HG02763 (cell line): ENCODE data around the gene SLC23A3.

Experiments used
- ATAC-seq: cut with Tn5 transposase; IDR thresholded peaks from one replicate; pipeline ENCODE4 v1.9.1; 2021; ENCODE audit warnings: mild to moderate bottlenecking, moderate library complexity; ENCODE audit not compliant: unreplicated experiment

SLC23A3 gene, protein sequence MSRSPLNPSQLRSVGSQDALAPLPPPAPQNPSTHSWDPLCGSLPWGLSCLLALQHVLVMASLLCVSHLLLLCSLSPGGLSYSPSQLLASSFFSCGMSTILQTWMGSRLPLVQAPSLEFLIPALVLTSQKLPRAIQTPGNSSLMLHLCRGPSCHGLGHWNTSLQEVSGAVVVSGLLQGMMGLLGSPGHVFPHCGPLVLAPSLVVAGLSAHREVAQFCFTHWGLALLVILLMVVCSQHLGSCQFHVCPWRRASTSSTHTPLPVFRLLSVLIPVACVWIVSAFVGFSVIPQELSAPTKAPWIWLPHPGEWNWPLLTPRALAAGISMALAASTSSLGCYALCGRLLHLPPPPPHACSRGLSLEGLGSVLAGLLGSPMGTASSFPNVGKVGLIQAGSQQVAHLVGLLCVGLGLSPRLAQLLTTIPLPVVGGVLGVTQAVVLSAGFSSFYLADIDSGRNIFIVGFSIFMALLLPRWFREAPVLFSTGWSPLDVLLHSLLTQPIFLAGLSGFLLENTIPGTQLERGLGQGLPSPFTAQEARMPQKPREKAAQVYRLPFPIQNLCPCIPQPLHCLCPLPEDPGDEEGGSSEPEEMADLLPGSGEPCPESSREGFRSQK

DNA sequence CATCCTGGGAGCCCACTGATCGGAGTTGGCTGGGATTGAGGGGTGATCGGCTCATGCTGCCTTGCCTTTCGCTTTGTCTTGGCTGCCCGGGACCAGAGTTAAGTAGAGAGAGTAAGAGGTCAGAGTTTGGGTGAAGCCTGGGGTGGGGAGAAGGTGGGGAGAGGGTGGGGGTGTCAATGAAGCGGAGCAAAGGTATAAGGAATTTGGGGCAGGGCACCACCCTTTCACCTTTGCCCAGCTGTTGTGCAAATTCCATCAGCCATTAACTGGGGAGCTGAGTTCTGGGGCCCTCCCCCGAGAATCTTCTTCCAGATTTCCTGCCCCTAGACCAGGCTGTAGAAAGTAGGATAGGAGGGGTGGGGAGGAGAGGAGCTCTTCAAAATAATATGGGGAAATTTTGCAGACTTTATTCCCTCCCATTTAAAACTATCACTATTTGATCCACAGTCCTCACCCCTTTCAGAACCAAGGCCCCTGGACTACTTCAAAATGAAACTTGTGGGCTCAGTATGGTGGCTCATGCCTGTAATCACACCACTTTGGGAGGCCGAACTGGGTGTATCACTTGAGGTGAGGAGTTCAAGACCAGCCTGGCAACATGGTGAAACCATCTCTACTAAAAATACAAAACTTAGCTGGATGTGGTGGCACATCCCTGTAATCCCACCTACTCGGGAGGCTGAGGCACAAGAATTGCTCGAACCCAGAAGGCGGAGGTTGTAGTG lies at the start of gene SLC23A3:
Gene SLC23A3, minus strand, starts transcription at position 100 of the 725 bp plus-strand sequence. Its CDS starts 45 bp downstream, at position 55.
- ATAC-seq, result no peak

DNA sequence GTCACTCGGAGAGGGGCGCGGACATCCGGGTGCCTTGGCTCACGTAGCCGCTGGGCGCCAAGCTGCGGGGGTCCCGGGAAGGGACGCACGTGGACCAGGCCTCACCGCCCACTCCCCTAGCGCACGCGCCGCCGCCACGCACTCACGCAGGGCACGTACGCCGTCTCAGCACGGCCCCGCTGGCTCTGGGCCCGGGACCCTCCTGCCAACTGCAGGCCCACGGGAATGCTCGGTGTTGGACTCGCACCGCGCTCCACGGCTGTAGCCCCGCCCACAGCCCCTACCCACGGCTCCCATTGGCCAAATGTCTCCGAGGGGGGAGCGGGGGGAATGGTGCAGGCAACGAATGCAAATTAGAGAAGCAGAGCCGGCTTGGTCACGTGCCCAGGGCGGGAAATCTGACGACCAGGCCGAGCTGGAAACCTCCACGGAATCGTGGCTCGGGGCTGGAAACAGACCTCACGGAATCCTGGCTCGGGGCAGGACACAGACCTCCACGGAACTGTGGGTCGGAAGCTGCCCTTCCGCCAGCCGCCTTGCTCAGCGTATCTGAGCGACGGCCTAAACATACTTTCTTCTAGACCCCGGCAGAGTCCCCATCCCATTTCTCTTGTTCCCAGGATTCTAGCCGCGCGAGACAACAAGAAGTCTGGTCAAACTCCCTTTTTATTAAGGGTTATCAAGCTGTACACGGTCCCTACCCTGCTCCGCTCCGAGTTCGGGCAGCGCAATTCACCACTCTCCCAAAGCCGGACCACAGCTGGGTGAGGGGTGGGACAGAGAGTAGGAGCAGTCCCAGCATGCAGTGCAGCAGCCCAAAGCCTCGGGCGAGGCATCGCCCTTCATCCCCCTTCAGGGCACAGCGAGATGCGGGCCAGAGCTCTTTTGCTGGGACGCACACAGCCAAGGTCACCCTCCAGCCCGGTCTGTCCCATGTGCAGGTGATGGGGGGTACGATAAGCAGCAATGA lies 49.2 kb upstream of the SLC23A3 start, which contains the start of gene ABCB6:
Gene ABCB6, minus strand, starts transcription at position 227 of the 970 bp plus-strand sequence. CDS start 285 bp downstream, outside the sequence.
- peak; percentile 71 for ATAC-seq

DNA sequence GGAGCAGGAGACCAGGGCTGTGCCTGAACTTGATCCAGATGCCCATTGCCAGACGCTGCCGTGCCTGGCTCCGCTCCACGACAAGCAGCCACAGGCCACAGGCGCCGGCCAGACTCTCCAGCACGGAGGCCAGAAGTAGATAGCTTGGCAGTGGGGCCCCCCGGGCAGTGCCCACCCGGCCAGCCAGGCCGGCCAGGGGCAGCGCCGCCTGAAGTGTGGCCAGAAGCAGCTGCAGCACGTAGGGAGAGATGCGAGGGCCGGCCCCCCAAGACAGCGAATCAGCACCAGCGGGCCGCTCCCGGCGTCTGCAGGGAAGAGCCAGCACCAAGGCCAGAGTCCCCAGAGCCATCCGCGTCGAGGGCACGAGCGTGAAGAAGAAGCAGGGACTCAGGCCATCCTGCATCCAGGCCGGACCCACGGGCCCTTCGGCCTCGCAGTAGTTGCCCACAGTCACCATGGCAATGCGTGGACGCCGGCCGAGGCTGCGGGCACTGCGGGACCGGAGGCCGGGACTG lies 48.4 kb upstream of the SLC23A3 start:
- ATAC-seq, result peak; percentile 17

DNA sequence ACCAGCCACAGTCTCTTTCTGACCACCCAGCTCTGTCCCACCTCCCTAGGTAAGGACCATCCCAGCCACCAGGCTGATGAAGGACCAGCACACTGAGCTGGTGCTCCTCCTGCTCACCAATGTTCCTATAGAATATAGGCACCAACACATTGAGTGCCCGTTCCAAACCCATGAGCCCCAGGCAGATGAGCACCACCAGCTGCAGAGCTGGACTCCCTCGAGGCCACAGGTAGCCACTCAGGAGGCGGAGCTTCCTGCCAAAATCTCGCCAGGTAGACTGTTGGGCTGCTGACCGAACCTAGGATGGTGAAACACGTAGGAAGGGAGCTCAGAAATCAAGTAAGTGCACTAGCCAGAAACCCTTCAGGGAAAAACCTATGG lies 46.7 kb upstream of the SLC23A3 start:
- no peak for ATAC-seq

DNA sequence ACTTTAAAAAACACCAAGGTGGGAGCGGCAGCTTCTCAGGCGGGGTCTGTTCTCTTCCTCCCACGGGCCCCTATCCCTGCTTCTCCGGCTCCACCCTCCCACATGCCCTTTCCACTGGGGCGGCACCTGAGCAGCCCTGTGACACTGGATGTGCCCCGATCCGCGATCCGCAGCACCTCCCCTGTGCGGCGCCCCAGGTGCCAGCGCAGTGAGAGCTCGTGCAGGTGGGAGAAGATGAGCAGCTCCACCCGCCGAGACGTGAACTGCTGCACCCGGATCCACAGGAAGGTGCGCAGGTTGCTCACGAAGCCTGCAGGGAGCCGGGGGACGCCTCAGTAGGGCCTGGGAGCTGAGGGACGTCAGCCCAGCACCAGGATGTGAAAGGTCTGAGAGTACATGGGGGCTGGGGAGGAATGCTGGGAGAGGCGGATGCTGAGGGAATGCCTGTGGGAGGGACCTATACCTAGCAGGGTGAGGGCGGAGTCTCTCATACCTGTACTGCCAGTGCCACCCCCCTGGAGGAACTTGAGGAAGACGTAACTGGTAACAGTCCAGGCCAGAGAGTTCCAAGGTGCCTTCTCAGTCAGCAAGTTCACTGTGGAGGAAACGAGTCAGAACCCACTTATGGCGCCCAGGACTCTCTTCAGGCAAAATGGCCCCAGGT lies 46.2 kb upstream of the SLC23A3 start:
- ATAC-seq, result no peak

DNA sequence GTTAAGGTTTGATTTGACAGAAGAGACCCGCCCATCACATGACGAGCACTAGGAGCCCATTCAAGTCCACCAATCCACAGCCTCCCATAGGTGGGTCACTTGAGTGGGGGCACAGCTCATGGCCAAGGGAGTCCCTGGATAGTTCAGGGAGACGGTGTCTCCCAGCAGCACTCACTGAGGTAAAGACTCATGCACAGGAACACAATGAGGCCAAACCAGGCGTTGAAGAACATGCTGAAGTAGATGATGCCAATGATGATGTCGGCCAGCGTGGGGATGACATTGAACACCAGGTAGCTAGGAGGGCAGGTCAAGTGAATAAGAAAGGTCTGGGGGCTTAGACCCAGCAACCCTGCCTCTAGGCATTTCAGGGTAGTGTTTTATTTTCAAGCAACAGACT lies 45.0 kb upstream of the SLC23A3 start:
- no peak for ATAC-seq

DNA sequence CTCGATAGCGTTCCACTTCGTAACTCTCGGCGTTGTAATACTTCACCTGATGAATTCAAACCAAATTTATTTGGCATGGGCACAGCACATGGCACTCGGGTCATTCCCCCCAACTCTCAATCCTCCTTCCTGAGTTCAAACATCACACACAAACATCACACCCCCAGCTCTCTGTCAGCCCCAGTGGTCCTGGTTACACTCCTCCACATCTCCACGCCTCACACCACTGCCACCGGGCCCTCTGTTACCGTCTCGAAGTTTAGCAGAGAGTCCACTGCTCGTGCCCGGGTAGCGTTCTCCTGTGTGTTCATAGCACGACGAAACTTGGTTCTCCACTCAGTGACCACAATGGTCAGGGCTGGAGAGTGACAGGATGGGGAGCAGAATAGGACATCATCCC lies 44.3 kb upstream of the SLC23A3 start:
- no peak for ATAC-seq

DNA sequence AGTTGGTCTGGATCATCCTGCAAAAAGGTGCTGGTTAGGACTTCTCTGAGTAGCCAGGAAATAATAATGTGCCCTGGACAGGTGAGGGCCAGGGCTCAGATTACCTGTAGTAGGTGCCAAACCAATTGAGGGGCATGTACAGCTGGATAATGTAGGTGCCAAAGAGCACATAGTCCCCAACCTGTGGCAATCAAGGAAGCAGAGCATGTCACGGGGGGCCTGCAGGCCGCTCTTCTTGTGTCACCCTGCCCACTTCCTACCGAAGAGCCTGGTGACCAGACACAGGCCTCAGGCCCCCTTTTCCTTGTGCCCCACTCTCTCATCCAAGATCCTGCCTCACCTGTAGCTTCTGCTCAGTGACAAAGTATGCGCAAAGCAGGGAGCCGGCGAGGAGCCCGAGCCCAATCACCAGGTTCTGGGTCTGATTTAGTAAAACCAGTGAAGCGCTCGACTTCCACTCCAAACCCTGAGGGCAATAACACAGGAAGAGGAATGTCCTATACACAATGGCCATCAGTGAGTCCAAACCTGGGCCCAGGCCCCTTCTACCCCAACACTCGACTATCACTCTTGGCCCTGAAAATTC lies 43.8 kb upstream of the SLC23A3 start:
- no peak for ATAC-seq

DNA sequence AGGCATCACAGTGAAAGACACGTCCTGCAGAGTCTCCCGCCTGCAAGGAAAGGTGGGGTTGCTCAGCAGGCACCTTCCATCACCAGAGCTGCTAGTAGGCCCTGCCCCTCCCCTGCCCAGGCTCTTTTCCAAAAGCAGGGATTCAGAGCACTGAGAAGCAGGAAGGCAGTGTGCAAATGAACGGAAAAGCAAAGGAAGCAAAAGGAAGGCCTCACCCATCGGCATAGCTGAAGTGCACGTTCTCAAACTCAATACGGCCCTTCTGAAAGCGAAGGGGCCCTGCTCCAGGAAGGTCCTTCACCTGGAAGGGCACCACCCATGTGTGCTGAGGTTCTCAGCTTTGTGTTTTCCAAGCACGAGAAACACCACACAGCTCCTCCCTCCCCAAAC lies 43.2 kb upstream of the SLC23A3 start:
- no peak for ATAC-seq

DNA sequence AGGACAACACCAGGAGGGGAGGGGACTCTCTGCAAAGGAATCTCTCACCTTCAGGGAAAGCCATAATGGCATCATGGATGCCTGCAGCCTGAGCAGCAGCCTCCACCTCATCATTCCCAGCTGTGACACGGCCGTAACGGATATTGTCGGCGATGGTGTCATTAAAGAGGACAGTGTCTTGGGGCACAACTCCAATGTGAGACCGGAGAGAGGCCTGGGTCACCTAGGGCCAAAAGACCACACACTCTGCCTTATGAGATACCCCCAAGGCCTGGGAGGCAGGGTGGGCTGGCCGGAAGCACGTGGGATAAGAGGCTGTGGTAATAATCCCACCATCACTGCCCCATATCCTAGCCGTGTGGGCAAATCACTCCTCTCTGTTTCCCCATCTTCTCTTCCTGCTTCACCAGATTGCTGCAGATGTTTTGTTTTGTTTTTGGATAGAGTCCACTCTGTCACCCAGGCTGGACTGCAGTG lies 41.1 kb upstream of the SLC23A3 start:
- no peak for ATAC-seq

DNA sequence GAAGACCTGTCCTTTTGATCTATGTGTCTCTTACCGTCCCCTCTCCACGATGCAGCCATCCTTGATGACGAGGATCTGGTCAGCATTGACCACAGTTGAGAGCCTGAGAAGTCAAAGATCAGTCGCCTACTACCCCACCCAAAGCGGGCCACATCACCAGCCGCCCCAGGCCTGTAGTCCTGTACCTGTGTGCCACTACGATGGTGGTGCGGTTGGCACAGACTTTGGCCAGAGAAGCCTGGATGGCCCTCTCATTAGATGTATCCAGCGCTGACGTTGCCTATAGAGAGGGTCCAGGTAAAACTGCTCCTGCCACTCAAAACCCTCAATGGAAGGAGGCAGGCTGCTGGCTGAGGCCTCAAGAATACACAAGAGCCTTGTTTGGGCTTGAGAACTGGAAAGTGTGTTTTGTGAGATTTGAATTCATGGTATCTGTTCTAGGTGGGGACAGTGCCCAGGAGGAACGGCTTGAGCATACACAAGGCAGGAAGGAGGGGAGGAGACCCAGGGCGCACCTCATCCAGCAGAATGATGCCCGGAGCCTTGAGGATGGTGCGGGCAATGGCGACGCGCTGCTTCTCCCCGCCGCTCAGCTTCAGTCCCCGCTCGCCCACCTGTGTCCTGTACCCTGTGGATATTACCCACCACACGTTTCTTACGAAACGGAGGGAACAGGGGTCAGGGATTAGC lies 40.5 kb upstream of the SLC23A3 start:
- no peak for ATAC-seq

DNA sequence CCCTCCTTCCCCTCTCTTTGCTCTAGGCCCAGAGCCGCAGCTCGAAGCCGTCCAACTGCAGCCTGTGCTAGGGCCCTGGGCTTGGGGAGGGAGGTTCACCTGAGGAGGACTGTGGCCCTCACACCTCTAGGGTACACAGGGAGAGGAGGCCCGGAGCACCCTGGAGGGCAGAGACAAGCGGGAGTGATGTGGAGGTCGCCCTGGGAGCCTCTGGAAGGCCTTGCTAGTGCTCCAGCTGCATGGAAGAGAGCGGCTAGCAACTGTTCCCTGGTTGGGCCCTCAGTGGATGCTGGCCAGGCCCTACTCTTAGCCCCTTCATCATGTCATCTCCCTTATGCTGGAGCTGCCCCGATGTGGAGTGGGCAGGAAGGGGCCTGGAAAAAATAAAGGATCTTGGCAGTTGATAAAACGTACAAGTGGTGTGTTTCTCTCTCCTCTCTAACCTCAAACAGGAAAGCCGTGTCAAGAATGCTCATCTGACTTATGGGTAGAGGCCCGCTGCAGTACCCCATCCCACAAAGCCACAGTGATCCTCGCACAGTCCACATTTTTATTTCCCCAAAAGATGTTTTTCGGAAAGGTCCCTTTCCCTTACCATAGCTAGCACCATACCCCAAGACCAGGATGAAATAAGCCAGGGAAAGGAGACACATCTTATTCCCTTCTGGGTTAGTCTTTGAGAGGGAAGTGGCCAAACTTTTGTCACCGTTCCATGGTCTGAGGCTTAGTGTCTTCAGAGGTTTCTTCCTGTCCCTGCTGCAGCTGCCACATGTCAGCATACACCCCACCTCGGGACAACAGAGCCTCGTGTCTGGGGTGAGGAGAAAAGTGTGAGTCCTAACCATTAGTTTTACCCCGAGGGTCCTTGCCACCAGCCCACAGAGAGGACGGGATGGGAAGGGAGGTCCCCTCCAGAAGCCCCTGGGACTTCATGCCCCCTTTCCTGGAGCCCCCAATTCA lies 39.7 kb upstream of the SLC23A3 start:
- ATAC-seq, result no peak

DNA sequence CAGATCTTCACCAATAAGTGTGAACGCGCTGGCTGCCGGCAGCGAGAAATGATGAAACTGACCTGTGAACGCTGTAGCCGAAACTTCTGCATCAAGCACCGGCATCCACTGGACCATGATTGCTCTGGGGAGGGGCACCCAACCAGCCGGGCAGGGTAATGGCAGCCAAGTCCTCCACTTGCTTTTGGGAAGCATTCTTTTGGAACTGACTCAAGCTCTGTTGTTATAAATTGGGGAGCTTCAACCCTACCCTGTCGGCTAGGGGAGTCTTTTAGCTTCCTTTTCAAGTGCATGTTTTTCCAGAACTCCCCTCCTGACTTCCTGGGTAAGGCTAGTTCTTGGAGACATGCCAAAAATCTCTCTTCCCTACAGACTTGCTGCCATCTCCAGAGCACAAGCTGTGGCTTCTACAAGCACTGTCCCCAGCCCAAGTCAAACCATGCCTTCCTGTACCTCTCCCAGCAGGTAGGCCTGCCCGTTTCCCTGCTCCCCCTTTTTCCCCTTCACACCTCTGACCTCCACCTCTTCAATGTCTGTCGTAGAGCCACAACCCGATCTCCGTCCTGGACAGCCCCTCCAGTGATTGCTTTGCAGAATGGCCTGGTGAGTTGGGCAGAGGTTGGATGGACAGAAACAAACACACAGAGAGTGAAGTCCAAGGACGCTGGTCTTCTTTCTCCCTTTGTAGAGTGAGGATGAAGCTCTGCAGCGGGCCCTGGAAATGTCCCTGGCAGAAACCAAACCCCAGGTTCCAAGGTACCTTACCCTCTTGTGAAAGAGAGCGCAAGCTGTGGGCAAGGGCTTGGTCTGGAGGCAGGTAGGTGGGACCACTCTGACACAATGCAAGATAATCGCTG lies 38.3 kb upstream of the SLC23A3 start:
- ATAC-seq, result no peak

DNA sequence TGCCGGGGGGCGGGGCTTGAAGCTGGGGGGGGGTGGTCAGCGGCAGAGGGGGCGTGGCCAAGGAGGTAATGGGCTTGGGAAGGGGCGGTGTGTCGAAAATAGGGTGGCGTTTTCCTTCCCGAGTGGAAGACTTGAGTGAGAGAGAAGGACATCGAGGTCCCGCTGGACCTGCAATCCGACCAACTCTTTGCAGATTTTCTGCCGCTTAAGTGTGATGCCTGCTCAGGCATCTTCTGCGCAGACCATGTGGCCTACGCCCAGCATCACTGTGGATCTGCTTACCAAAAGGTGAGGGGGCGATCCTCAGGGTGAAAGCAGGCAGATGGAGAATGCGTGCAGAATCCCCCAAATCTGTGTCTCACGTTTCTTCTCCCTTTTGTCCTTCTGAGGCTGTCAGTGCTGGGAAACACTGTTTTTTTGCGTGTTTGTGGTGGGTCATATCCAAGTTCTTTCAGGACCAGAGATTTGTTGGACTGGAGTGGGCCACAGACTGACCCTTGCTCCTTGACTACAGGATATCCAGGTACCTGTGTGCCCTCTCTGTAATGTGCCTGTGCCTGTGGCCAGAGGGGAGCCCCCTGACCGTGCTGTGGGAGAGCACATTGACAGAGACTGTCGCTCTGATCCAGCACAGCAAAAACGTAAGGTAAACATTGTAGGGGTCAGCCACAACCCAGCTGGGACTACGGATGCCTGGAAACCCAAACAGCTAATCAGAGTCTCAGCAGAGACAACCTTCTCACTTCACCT lies 37.5 kb upstream of the SLC23A3 start:
- ATAC-seq, result no peak

DNA sequence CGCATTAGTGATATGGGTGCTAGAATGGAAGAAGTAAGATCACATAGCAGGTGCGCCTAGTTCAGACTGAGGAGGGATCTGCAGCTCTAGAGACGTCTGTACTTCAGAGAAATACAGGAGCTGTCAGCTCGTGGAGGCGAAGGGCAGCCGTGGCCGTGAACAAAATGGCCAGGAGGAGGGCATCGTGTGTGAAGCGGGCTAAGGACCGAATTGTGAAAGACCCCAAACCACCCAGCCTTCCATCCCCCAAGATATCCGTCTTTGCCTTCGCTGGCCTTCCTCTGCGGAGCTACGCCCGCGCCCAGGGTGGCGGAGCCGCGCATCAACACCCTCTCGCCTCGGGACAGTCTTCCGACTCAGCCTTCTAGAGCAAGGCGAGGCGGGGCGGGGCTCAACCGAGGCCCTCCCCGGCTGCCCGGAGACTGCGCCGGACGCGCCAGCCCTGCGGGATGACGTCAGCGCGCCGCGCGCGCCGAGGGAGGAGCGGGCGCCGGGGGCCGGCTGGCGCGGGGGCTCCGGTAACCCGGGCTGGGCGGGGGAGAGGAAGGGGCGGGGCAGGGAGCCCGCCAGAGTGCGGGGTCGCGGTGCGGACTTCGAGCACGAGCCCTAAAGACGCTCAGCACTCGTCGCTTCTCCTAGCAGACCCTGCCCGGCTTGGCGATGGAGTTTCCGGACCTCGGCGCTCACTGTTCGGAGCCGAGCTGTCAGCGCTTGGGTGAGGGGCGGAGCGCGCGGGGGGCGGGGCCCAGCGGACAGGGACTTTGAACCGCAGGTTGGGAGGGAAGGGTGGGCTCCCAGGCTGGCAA lies 36.7 kb upstream of the SLC23A3 start, which contains the start of gene ZFAND2B:
Gene ZFAND2B, plus strand, starts transcription at position 455 of the 806 bp plus-strand sequence. Its CDS starts 206 bp downstream, at position 661.
- peak; percentile 95 for ATAC-seq
